ENCODE results near the gene PAQR4.

PAQR4 gene

GRCh38 chr16:3021449-3022207, 52.5 kb downstream of the PAQR4 start:
- TF ChIP-seq CTCF (IDR thresholded peaks at IDR 0.05; ENCODE audit: control insufficient read depth, insufficient read depth, low read depth, low read length, missing control alignments), result peak; percentile 44
- peak overlapping the region; percentile 82 for H3K4me3 ChIP-seq (ENCODE audit: control insufficient read depth, low read depth, low read length)
- DNase-seq (ENCODE audit: low read depth), result peak; percentile 82

- peak overlapping the region; percentile 82 for H3K4me3 ChIP-seq (ENCODE audit: control insufficient read depth, low read depth, low read length)
- DNase-seq (ENCODE audit: low read depth), result peak; percentile 86
- TF ChIP-seq CTCF (IDR thresholded peaks at IDR 0.05; ENCODE audit: control insufficient read depth, insufficient read depth, low read depth, low read length, missing control alignments), result no peak
Observed at GRCh38 chr16:3022208-3022683, 53.1 kb downstream of the PAQR4 start.

GRCh38 chr16:3022684-3023414, 53.7 kb downstream of the PAQR4 start:
- TF ChIP-seq CTCF (IDR thresholded peaks at IDR 0.05; ENCODE audit: control insufficient read depth, insufficient read depth, low read depth, low read length, missing control alignments), result no peak
- no peak for DNase-seq (ENCODE audit: low read depth)
- peak overlapping the region; percentile 62 for H3K4me3 ChIP-seq (ENCODE audit: control insufficient read depth, low read depth, low read length)
